RWPE2 (cell line): ENCODE results near the gene MEF2C.

Experiments
- ATAC-seq: fragments of 200-7000 bp; cut with Tn5 transposase; 3 replicates; pipeline ENCODE4 v1.9.1; 2021; ENCODE audit warnings: low read depth
- DNase-seq: peaks from one replicate; pipeline ENCODE4 v3.0.0-alpha.2; 2020; ENCODE audit warnings: low spot score
- H3K27ac ChIP-seq: fragments of 450-650 bp; 2 replicates; pipeline ENCODE4 v1.5.1; 2017; ENCODE audit warnings: mild to moderate bottlenecking; ENCODE audit not compliant: poor library complexity, severe bottlenecking
- H3K27me3 ChIP-seq: fragments of 250-450 bp; sonication (Bioruptor Pico); 2 replicates; pipeline ENCODE4 v1.5.1; 2021; ENCODE audit warnings: mild to moderate bottlenecking, moderate library complexity; ENCODE audit not compliant: insufficient read depth, poor library complexity, severe bottlenecking
- H3K36me3 ChIP-seq: fragments of 250-450 bp; sonication (Bioruptor Pico); 2 replicates; pipeline ENCODE4 v1.5.1; 2020; ENCODE audit warnings: low read depth, mild to moderate bottlenecking, moderate library complexity
- H3K4me1 ChIP-seq: fragments of 250-450 bp; sonication (Bioruptor Pico); 2 replicates; pipeline ENCODE4 v1.5.1; 2021; ENCODE audit warnings: mild to moderate bottlenecking, moderate library complexity; ENCODE audit not compliant: insufficient read depth, poor library complexity, severe bottlenecking
- H3K4me3 ChIP-seq: fragments of 250-450 bp; sonication (Bioruptor Pico); 2 replicates; pipeline ENCODE4 v1.5.1; 2021; ENCODE audit warnings: mild to moderate bottlenecking, moderate library complexity; ENCODE audit not compliant: severe bottlenecking
- H3K9me3 ChIP-seq: fragments of 250-450 bp; sonication (Bioruptor Pico); 2 replicates; pipeline ENCODE4 v1.5.1; 2021; ENCODE audit warnings: mild to moderate bottlenecking, moderate library complexity; ENCODE audit not compliant: severe bottlenecking
- TF ChIP-seq, protein P1 (sequence below): fragments of 450-650 bp; IDR thresholded peaks from one replicate; pipeline ENCODE4 v1.5.1; 2017; ENCODE audit warnings: mild to moderate bottlenecking, moderate library complexity; ENCODE audit not compliant: poor library complexity, severe bottlenecking

Gene MEF2C

DNA sequence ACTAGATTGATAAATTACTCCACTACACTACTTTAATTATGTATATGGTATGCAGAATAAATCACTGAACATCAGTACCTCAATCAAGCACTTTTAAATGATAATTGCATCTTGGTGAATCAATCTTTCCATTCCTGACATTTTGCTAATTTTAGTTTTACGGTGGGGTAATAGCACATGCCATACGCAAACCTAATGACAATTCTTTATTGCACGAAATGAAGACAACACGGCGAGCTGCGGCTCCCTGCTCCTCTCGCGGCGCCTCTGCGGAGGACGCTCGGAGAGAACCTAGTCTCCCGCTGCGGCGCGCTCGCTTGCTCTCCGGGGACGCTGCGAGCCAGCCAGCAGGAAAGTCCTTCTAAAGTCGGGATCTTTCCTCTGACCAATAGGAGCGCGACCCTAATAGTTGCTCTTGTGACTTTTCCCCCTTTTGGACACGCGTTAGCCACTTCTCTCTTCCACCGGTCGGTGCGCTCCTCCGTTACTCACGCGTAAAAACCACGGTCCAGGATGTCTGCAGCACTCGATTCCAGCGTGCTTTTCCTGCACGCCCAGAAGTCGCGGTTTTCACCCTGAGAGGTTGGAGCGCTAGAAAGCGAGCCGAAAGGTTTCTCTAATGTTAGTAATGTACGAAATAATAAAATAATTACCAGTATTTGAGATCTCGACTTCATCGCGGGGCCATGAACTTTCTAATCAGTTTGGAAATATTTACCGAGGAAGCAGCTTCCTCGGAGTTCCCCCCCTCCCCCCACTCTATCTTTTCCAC is 1.0 kb upstream of the MEF2C start:
- Histone ChIP-seq H3K27ac (no peak overlapping the region), H3K27me3 (peaks cover 90% of the 10 kb centered on the region), H3K9me3 (no peaks in the 10 kb centered on the region), H3K4me3 (peak overlapping the region; percentile 34), H3K36me3 (no peaks in the 10 kb centered on the region), H3K4me1 (no peaks in the 10 kb centered on the region)
- TF ChIP-seq, protein P1, sequence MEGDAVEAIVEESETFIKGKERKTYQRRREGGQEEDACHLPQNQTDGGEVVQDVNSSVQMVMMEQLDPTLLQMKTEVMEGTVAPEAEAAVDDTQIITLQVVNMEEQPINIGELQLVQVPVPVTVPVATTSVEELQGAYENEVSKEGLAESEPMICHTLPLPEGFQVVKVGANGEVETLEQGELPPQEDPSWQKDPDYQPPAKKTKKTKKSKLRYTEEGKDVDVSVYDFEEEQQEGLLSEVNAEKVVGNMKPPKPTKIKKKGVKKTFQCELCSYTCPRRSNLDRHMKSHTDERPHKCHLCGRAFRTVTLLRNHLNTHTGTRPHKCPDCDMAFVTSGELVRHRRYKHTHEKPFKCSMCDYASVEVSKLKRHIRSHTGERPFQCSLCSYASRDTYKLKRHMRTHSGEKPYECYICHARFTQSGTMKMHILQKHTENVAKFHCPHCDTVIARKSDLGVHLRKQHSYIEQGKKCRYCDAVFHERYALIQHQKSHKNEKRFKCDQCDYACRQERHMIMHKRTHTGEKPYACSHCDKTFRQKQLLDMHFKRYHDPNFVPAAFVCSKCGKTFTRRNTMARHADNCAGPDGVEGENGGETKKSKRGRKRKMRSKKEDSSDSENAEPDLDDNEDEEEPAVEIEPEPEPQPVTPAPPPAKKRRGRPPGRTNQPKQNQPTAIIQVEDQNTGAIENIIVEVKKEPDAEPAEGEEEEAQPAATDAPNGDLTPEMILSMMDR, result no peak
- ATAC-seq, result peak; percentile 66
- DNase-seq, result no peak

DNA sequence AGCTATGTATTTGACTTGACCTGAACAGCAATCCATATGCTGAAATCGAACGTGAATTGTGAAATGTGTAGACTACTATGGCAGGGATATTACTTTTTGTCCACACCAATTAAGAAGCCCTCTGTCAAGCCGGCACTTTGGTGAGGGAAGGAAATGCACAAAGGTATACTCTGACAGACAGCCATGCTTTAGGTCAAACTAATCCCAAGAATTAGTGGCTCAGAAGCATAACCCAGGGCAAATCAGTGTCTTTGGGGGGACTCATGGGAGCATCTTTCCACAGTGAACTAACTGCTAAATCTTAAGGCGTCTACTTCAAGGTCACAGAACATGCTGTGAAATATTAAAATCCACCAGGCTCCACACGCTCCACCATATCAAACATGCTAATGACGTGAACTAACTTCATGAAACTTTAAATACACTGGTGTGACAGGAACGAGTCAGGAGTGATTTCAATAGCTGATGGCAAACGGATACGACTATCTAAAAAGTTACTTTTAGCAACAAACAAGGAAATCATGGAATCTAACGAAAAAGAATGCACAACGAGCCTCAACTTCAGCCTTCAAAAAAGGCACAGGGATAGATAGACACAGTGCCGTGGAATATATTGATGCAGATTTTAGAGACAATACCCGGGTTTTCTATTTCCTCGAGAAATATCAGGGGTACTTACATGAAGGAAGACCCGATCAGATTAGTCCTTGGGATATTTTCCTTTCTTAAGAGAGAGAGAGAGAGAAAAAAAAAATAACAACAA is 527 bp downstream of the MEF2C start:
- Histone ChIP-seq H3K9me3 (no peaks in the 10 kb centered on the region), H3K4me3 (peak overlapping the region; percentile 34), H3K27ac (no peak overlapping the region), H3K36me3 (no peaks in the 10 kb centered on the region), H3K4me1 (no peaks in the 10 kb centered on the region), H3K27me3 (peaks cover 87% of the 10 kb centered on the region)
- DNase-seq, result no peak
- no peak for ATAC-seq
- TF ChIP-seq, protein P1, result no peak

DNA sequence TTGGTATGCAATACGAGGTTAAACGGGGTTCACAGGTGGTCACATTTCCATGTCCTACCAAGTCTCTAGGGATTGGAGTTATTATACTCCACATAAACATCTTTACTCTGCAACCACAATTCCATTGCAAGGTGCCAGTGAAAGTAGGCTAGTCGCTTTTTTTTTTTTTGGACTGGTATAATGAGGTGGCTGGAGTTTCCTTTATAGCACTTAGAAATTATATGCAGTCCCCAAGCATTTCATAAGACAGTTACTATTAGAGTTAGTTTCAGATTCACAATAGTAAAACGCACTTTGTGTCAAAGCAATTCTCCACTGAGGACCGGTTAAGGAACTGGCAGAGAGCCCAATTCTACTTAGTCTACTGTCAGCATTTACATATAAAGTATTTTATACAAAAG is 1.4 kb downstream of the MEF2C start:
- no peak overlapping the region for H3K4me3 ChIP-seq
- no peak for ATAC-seq
- no peak for DNase-seq
- H3K4me1 ChIP-seq, result no peaks in the 10 kb centered on the region
- H3K36me3 ChIP-seq, result no peaks in the 10 kb centered on the region
- TF ChIP-seq, protein P1, result no peak
- peaks cover 81% of the 10 kb centered on the region for H3K27me3 ChIP-seq
- H3K9me3 ChIP-seq, result no peaks in the 10 kb centered on the region
- no peak overlapping the region for H3K27ac ChIP-seq

DNA sequence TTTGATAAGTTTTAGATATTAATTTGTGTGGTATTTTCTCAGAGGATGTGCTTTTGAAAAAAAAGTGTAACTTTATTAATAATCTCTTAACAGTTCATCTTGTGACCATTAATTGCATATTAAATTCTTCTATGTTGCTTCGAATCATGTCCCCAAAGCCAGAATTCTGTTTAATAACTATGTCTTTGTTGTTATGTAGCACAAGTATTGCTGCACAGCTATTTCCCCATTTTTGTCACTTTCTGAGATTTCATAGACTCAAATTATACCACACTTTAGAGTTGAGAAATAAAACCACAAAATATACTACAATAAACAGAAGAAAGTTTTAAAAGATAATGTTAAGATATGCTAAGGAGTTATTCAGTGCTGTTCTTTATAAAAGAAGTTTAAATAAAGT is 2.8 kb downstream of the MEF2C start:
- DNase-seq (no peak), ATAC-seq (no peak)
- H3K4me1 ChIP-seq, result no peaks in the 10 kb centered on the region
- no peak overlapping the region for H3K27ac ChIP-seq
- no peaks in the 10 kb centered on the region for H3K9me3 ChIP-seq
- no peak overlapping the region for H3K4me3 ChIP-seq
- TF ChIP-seq, protein P1, result no peak
- H3K36me3 ChIP-seq, result no peaks in the 10 kb centered on the region
- peaks cover 78% of the 10 kb centered on the region for H3K27me3 ChIP-seq

DNA sequence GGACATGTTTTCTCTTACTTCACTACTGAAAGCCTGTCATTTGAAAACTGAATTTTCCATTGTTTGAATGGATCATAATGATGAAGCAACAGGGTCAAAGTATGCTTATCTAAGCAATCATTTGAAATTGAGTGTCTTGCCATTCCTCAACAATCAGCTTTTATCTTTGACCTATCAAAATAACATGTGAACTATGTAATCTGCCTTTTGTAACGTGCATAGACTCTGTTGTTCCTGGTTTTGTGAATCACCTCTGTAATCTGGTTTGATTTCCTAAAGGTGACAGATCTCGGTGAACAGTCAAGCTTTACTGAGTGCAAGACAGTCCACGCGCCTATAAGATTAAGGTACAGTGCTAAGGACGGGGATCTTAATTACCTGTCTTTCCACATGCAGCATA is 3.3 kb downstream of the MEF2C start:
- no peaks in the 10 kb centered on the region for H3K36me3 ChIP-seq
- no peaks in the 10 kb centered on the region for H3K4me1 ChIP-seq
- DNase-seq (no peak), ATAC-seq (no peak)
- TF ChIP-seq, protein P1, result no peak
- peaks cover 78% of the 10 kb centered on the region for H3K27me3 ChIP-seq
- no peak overlapping the region for H3K27ac ChIP-seq
- no peaks in the 10 kb centered on the region for H3K9me3 ChIP-seq
- no peak overlapping the region for H3K4me3 ChIP-seq
